HL-60 (cell line): Measurements from ENCODE around the gene CCDC85A.

Experiments used
- GABPA ChIP-seq: IDR thresholded peaks from 2 replicates; pipeline ENCODE4 v1.6.1; 2012; ENCODE audit warnings: low read depth
- POLR2AphosphoS5 ChIP-seq: IDR thresholded peaks from 2 replicates; pipeline ENCODE4 v1.6.1; 2012; ENCODE audit warnings: low read depth
- REST ChIP-seq: IDR thresholded peaks from 2 replicates; pipeline ENCODE4 v1.6.1; 2012; ENCODE audit warnings: low read depth; ENCODE audit not compliant: insufficient replicate concordance
- SPI1 ChIP-seq: IDR thresholded peaks from 2 replicates; pipeline ENCODE4 v1.6.1; 2012; ENCODE audit warnings: low read depth, mild to moderate bottlenecking, borderline replicate concordance
- TF ChIP-seq, protein P1 (sequence below): IDR thresholded peaks from one replicate; pipeline ENCODE4 v1.5.1; 2011; ENCODE audit warnings: low read length, control low read depth, inconsistent platforms; ENCODE audit not compliant: insufficient read depth

DNA sequence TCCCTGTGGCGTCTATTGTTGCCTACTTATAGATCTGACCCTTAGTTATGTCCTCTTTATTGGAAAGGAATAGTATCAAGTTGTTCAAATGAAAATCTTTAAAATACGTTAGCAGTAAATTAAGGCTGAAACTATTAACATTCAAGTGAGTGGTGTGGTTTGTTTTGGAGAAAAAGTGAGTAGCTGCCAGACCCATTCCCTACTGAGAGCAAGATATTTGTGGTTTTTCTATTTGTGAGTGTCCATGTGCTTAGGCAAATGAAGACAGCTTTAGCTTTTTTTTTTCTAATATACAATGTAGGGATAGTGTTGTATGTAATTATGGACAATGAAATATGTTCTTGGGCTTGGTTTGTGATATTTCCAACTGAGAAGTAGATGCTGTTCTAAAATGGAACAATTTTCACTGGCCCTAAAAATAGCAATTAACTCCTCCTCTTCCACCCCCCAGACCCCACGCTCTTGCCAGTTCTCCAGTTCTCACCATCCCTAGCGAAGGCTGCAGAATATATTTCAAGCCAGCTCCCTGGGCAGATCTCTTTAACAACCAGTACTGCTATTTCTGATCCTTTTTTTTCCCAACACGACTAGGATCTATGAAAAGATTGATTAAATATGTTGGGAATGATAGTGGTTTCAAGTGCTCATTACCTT lies 83.1 kb downstream of the CCDC85A start:
- TF ChIP-seq, protein P1, sequence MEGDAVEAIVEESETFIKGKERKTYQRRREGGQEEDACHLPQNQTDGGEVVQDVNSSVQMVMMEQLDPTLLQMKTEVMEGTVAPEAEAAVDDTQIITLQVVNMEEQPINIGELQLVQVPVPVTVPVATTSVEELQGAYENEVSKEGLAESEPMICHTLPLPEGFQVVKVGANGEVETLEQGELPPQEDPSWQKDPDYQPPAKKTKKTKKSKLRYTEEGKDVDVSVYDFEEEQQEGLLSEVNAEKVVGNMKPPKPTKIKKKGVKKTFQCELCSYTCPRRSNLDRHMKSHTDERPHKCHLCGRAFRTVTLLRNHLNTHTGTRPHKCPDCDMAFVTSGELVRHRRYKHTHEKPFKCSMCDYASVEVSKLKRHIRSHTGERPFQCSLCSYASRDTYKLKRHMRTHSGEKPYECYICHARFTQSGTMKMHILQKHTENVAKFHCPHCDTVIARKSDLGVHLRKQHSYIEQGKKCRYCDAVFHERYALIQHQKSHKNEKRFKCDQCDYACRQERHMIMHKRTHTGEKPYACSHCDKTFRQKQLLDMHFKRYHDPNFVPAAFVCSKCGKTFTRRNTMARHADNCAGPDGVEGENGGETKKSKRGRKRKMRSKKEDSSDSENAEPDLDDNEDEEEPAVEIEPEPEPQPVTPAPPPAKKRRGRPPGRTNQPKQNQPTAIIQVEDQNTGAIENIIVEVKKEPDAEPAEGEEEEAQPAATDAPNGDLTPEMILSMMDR, result no peak
- TF ChIP-seq POLR2AphosphoS5 (no peak), REST (no peak), GABPA (no peak), SPI1 (no peak)
